Esophagus muscularis mucosa (tissue), 3 donors: ENCODE results near the gene CDC20.

Experiments used
- POLR2AphosphoS5 ChIP-seq, 2 donors: sonication (generic); formaldehyde crosslinking; IDR thresholded peaks; one replicate each; pipeline ENCODE4 v1.6.1; 2017; ENCODE audit warnings: antibody characterized with exemption in 2 of 2
- TF ChIP-seq, protein P1 (sequence below), 3 experiments: fragments of 200-600 bp in 2 of 3; fragments of 450-650 bp in 1 of 3; sonication (generic) in 2 of 3; IDR thresholded peaks; one replicate each; pipeline ENCODE4 v1.5.1; 2017 to 2019; ENCODE audit warnings: antibody characterized with exemption in 3 of 3, mild to moderate bottlenecking in 2 of 3, moderate library complexity in 1 of 3

DNA sequence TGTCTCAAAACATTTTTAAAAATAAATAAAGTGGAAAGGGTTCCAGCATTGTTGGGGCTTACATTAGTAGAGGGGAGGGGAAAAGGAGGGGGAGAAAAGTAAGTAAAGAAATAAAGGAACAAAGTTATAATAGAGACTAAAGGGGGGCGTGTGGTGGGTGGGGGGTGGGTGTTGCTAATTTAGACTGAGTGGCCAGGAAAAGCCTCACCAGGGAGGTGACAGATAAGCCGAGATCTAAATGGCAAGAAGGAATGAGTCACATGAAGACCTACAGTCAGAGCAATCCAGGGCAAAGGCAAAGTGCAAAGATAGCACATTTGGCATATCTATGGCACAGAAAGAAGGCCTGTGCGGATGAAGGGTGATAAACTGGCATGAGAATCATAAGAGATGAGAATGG is 13.7 kb upstream of the CDC20 start:
- TF ChIP-seq POLR2AphosphoS5 (IDR thresholded peaks at IDR 0.05) = no peak
- TF ChIP-seq, protein P1, sequence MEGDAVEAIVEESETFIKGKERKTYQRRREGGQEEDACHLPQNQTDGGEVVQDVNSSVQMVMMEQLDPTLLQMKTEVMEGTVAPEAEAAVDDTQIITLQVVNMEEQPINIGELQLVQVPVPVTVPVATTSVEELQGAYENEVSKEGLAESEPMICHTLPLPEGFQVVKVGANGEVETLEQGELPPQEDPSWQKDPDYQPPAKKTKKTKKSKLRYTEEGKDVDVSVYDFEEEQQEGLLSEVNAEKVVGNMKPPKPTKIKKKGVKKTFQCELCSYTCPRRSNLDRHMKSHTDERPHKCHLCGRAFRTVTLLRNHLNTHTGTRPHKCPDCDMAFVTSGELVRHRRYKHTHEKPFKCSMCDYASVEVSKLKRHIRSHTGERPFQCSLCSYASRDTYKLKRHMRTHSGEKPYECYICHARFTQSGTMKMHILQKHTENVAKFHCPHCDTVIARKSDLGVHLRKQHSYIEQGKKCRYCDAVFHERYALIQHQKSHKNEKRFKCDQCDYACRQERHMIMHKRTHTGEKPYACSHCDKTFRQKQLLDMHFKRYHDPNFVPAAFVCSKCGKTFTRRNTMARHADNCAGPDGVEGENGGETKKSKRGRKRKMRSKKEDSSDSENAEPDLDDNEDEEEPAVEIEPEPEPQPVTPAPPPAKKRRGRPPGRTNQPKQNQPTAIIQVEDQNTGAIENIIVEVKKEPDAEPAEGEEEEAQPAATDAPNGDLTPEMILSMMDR (IDR thresholded peaks at IDR 0.05) = no peak
